Left ventricle myocardium inferior (tissue), 1 donor: ENCODE measurements around the gene CNNM2. TPM values are rescaled to one million over a fixed set of nuclear protein-coding genes. Genes with fewer than 3 reads are reported as not detected.

Experiments used
- DNase-seq: peaks from one replicate; pipeline ENCODE4 v3.0.0-alpha.2; 2020
- H3K27ac ChIP-seq: fragments of 200-600 bp; replicated peaks from 2 replicates; pipeline ENCODE4 v1.8.0; 2021
- H3K27me3 ChIP-seq: fragments of 200-600 bp; 2 replicates; pipeline ENCODE4 v1.8.0; 2021; ENCODE audit warnings: low read depth
- H3K36me3 ChIP-seq: fragments of 200-600 bp; 2 replicates; pipeline ENCODE4 v1.8.0; 2021
- H3K4me1 ChIP-seq: fragments of 200-600 bp; 2 replicates; pipeline ENCODE4 v1.8.0; 2021
- H3K4me3 ChIP-seq: fragments of 200-600 bp; 2 replicates; pipeline ENCODE4 v1.8.0; 2021; ENCODE audit warnings: mild to moderate bottlenecking, moderate library complexity
- H3K9me3 ChIP-seq: fragments of 200-600 bp; replicated peaks from 2 replicates; pipeline ENCODE4 v1.8.0; 2021
- intact Hi-C: fragments of 100-400 bp; cut with micrococcal nuclease; formaldehyde crosslinking; loops from one replicate; pipeline ENCODE4 v1.11.0; 2022
- total RNA-seq: library from RNA; stranded (reverse); fragmentation: NEBNext Ultra II Directional; extraction: Animal tissue kit (Norgen Biotek cat#: 25700); gene quantifications from one replicate; pipeline ENCODE4 v1.2.1, GENCODE V29; 2021
- TF ChIP-seq, protein P1 (sequence below): fragments of 200-600 bp; IDR thresholded peaks from 2 replicates; pipeline ENCODE4 v1.8.0; 2021; ENCODE audit warnings: antibody characterized with exemption, mild to moderate bottlenecking, borderline replicate concordance
- donor health status: DM: no; HTN: yes; CAD: no; lungs with severe emphysema.

Gene CNNM2
- total RNA-seq, 1 donor from 2014 or later: 3.3 TPM

DNA sequence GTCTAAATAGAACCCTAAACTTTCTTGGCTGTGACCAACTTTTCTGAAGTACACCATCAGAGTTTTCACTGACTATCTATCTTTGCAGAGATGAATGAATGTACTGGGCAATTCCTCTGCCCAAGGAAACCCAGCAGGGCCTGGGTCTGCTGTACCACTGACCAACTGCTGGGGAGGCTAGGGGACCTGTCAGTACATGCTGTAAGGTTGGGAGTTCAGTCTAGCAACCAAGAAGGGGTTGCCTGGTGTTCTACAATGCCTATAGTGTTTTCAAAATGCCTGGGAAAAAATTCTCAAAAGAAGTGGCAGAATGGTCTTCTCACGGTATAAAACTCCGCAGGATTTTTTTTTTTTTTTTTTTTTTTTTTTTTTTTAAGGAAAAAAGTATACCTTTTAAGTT lies 168.7 kb downstream of the CNNM2 start:
- Histone ChIP-seq H3K36me3 (peaks cover 77% of the 10 kb centered on the region), H3K4me1 (no peaks in the 10 kb centered on the region), H3K27ac (no peak overlapping the region), H3K9me3 (no peaks in the 10 kb centered on the region), H3K4me3 (no peak overlapping the region), H3K27me3 (no peaks in the 10 kb centered on the region)
- TF ChIP-seq, protein P1, sequence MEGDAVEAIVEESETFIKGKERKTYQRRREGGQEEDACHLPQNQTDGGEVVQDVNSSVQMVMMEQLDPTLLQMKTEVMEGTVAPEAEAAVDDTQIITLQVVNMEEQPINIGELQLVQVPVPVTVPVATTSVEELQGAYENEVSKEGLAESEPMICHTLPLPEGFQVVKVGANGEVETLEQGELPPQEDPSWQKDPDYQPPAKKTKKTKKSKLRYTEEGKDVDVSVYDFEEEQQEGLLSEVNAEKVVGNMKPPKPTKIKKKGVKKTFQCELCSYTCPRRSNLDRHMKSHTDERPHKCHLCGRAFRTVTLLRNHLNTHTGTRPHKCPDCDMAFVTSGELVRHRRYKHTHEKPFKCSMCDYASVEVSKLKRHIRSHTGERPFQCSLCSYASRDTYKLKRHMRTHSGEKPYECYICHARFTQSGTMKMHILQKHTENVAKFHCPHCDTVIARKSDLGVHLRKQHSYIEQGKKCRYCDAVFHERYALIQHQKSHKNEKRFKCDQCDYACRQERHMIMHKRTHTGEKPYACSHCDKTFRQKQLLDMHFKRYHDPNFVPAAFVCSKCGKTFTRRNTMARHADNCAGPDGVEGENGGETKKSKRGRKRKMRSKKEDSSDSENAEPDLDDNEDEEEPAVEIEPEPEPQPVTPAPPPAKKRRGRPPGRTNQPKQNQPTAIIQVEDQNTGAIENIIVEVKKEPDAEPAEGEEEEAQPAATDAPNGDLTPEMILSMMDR: no peak
- intact Hi-C loops: no loop called here
- DNase-seq: no peak

- TF ChIP-seq, protein P1: no peak
- intact Hi-C loops: no loop called here
- Histone ChIP-seq H3K27me3 (no peaks in the 10 kb centered on the region), H3K27ac (no peak overlapping the region), H3K36me3 (peaks cover 95% of the 10 kb centered on the region), H3K9me3 (no peaks in the 10 kb centered on the region), H3K4me3 (no peak overlapping the region), H3K4me1 (no peaks in the 10 kb centered on the region)
- DNase-seq: no peak
Measured at GRCh38 chr10:103089493-103089892, 171.4 kb downstream of the CNNM2 start.

GRCh38 chr10:103090911-103091310 lies 172.8 kb downstream of the CNNM2 start:
- Histone ChIP-seq H3K27me3 (no peaks in the 10 kb centered on the region), H3K4me3 (no peak overlapping the region), H3K9me3 (no peaks in the 10 kb centered on the region), H3K36me3 (peaks cover 98% of the 10 kb centered on the region), H3K4me1 (no peaks in the 10 kb centered on the region), H3K27ac (no peak overlapping the region)
- intact Hi-C loops: no loop called here
- TF ChIP-seq, protein P1: no peak
- no peak for DNase-seq

DNA sequence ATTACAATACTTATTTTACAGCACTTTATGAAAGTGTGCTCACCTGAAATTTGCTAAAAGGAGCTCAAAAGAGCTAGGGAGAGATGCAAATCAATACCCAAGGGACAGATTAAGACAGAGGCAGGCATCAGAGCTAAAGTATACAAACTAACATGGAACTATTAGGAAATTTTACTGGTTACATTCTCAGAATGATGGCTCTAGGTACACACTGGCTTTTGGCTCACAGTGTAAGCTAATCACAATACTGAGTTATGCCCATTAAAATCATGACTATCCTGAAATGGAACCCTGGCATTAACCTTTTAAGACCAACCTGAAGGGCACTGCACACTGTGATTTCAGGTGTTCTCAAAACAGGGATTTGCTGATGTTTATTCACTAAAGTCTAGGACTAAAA lies 176.9 kb downstream of the CNNM2 start:
- Histone ChIP-seq H3K36me3 (peaks cover 100% of the 10 kb centered on the region), H3K4me3 (no peak overlapping the region), H3K27me3 (no peaks in the 10 kb centered on the region), H3K4me1 (no peaks in the 10 kb centered on the region), H3K27ac (no peak overlapping the region), H3K9me3 (no peaks in the 10 kb centered on the region)
- intact Hi-C loops: no loop called here
- TF ChIP-seq, protein P1: no peak
- no peak for DNase-seq

DNA sequence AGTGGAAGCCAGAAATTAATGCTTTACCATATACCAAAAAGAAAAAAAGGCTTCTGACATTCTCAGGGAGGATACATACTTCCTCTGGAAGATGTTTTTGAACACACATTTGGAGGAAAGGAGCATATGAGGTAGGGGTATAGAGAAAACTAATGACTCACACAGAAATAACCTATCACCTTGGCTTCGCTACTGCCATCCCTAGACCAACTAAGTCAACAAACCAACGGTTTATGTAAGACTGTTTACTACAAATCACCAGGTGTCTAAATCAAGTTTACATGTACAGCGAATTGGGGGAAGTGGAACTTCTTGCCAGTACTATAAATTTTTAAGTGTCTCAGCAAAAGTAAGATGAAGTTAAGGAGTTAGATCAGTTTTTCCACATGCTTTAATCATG lies 178.0 kb downstream of the CNNM2 start:
- TF ChIP-seq, protein P1: no peak
- Histone ChIP-seq H3K9me3 (no peaks in the 10 kb centered on the region), H3K4me1 (peaks cover 7% of the 10 kb centered on the region), H3K27me3 (no peaks in the 10 kb centered on the region), H3K36me3 (peaks cover 100% of the 10 kb centered on the region), H3K27ac (no peak overlapping the region), H3K4me3 (no peak overlapping the region)
- intact Hi-C loops: no loop called here
- no peak for DNase-seq

- TF ChIP-seq, protein P1: no peak
- Histone ChIP-seq H3K9me3 (no peaks in the 10 kb centered on the region), H3K4me3 (no peak overlapping the region), H3K27me3 (no peaks in the 10 kb centered on the region), H3K27ac (no peak overlapping the region), H3K4me1 (peaks cover 21% of the 10 kb centered on the region), H3K36me3 (peaks cover 89% of the 10 kb centered on the region)
- intact Hi-C loops: no loop called here
- no peak for DNase-seq
Measured at GRCh38 chr10:103098240-103098639, 180.1 kb downstream of the CNNM2 start.
